GM12873 (cell line): ENCODE results near the gene SMAD7.

Source experiments
- CTCF ChIP-seq: IDR thresholded peaks from 2 replicates; pipeline ENCODE4 v1.5.1; 2012; ENCODE audit warnings: low read depth, mild to moderate bottlenecking, moderate library complexity, low read length, control low read depth; ENCODE audit not compliant: insufficient read depth; ENCODE audit errors: missing control alignments

SMAD7 gene

GRCh38 chr18:48871391-48872166, 79.2 kb downstream of the SMAD7 start:
- TF ChIP-seq CTCF = no peak
